NT2/D1 (cell line): ENCODE measurements around the gene METTL17.
A peak's percentile ranks its signal among the peaks of the same experiment; 100 is the strongest.

Source experiments
- DNase-seq: peaks from one replicate; pipeline ENCODE4 v3.0.0-alpha.2; 2011; ENCODE audit warnings: low read depth, low spot score
- H3K27me3 ChIP-seq: 2 replicates; pipeline ENCODE4 v1.6.0; 2011; ENCODE audit warnings: mild to moderate bottlenecking; ENCODE audit not compliant: insufficient read length, insufficient read depth
- H3K36me3 ChIP-seq: 2 replicates; pipeline ENCODE4 v1.6.1; 2011; ENCODE audit warnings: mild to moderate bottlenecking, low read length, mixed read lengths; ENCODE audit not compliant: insufficient read depth, insufficient read length
- H3K4me1 ChIP-seq: 2 replicates; pipeline ENCODE4 v1.5.1; 2011; ENCODE audit not compliant: insufficient read depth, insufficient read length
- H3K4me3 ChIP-seq: 2 replicates; pipeline ENCODE4 v1.5.1; 2011; ENCODE audit warnings: low read depth; ENCODE audit not compliant: insufficient read length
- H3K9ac ChIP-seq: 2 replicates; pipeline ENCODE4 v1.6.0; 2011; ENCODE audit warnings: low read depth; ENCODE audit not compliant: insufficient read length
- H3K9me3 ChIP-seq: 2 replicates; pipeline ENCODE4 v1.5.1; 2011; ENCODE audit warnings: mild to moderate bottlenecking, low read length; ENCODE audit not compliant: insufficient read depth
- SUZ12 ChIP-seq: IDR thresholded peaks from 2 replicates; pipeline ENCODE4 v1.6.1; 2011; ENCODE audit not compliant: insufficient read length, insufficient read depth; ENCODE audit errors: extremely low read depth
- YY1 ChIP-seq: IDR thresholded peaks from 2 replicates; pipeline ENCODE4 v1.6.1; 2011; ENCODE audit not compliant: insufficient read length, insufficient read depth
- ZNF274 ChIP-seq: IDR thresholded peaks from 2 replicates; pipeline ENCODE4 v1.6.1; 2011; ENCODE audit warnings: mild to moderate bottlenecking, low read depth, low read length

The METTL17 gene

GRCh38 chr14:21020977-21021545, 31.3 kb downstream of the METTL17 start:
- Histone ChIP-seq H3K27me3 (peaks cover 11% of the 10 kb centered on the region), H3K36me3 (peaks cover 49% of the 10 kb centered on the region), H3K4me1 (peaks cover 4% of the 10 kb centered on the region), H3K9me3 (no peaks in the 10 kb centered on the region), H3K4me3 (no peak overlapping the region), H3K9ac (no peak overlapping the region)
- no peak for DNase-seq
- TF ChIP-seq YY1 (no peak), ZNF274 (no peak), SUZ12 (no peak)

GRCh38 chr14:21022686-21023085, 32.9 kb downstream of the METTL17 start:
- DNase-seq, result no peak
- no peaks in the 10 kb centered on the region for H3K9me3 ChIP-seq
- no peak overlapping the region for H3K9ac ChIP-seq
- peaks cover 6% of the 10 kb centered on the region for H3K4me1 ChIP-seq
- no peak overlapping the region for H3K4me3 ChIP-seq
- TF ChIP-seq ZNF274, result no peak
- no peak for TF ChIP-seq SUZ12
- TF ChIP-seq YY1, result no peak
- peaks cover 38% of the 10 kb centered on the region for H3K36me3 ChIP-seq
- H3K27me3 ChIP-seq, result peaks cover 11% of the 10 kb centered on the region

GRCh38 chr14:21023174-21023573, 33.4 kb downstream of the METTL17 start:
- no peaks in the 10 kb centered on the region for H3K9me3 ChIP-seq
- H3K27me3 ChIP-seq, result peaks cover 11% of the 10 kb centered on the region
- no peak overlapping the region for H3K9ac ChIP-seq
- H3K4me3 ChIP-seq, result no peak overlapping the region
- TF ChIP-seq ZNF274, result no peak
- no peak for DNase-seq
- H3K4me1 ChIP-seq, result peaks cover 6% of the 10 kb centered on the region
- H3K36me3 ChIP-seq, result peaks cover 33% of the 10 kb centered on the region

- DNase-seq, result no peak
- Histone ChIP-seq H3K9me3 (no peaks in the 10 kb centered on the region), H3K4me3 (peak overlapping the region; percentile 80), H3K36me3 (peaks cover 25% of the 10 kb centered on the region), H3K4me1 (peaks cover 6% of the 10 kb centered on the region), H3K9ac (peak overlapping the region; percentile 87), H3K27me3 (peaks cover 11% of the 10 kb centered on the region)
- TF ChIP-seq ZNF274 (no peak), YY1 (no peak), SUZ12 (no peak)
These were observed 34.2 kb downstream of the METTL17 start for GRCh38 chr14:21023817-21024584.

- peaks cover 6% of the 10 kb centered on the region for H3K4me1 ChIP-seq
- peak within 1 kb of the TSS; percentile 80 for H3K4me3 ChIP-seq
- H3K9me3 ChIP-seq, result no peaks in the 10 kb centered on the region
- peaks cover 17% of the 10 kb centered on the region for H3K36me3 ChIP-seq
- peak; percentile 57 for DNase-seq
- peak within 1 kb of the TSS; percentile 87 for H3K9ac ChIP-seq
- TF ChIP-seq SUZ12 (no peak), YY1 (no peak), ZNF274 (no peak)
- H3K27me3 ChIP-seq, result peaks cover 11% of the 10 kb centered on the region
These were observed 35.0 kb downstream of the METTL17 start, which contains the start of gene NDRG2 for GRCh38 chr14:21024585-21025370. Gene NDRG2 (minus strand): TSS chr14:21025061. CDS start chr14:21023315, 1,746 bp downstream.

- TF ChIP-seq ZNF274 (no peak), YY1 (no peak), SUZ12 (no peak)
- Histone ChIP-seq H3K27me3 (peaks cover 11% of the 10 kb centered on the region), H3K9me3 (no peaks in the 10 kb centered on the region), H3K9ac (peak overlapping the region; percentile 72), H3K4me3 (peak overlapping the region; percentile 51), H3K4me1 (peaks cover 6% of the 10 kb centered on the region), H3K36me3 (peaks cover 12% of the 10 kb centered on the region)
- DNase-seq, result no peak
These were observed 35.8 kb downstream of the METTL17 start for GRCh38 chr14:21025371-21026273.
